ENCODE results near the gene SDF2L1.
A peak's percentile ranks its signal among the peaks of the same experiment; 100 is the strongest.

SDF2L1 gene

GRCh38 chr22:21622011-21622918 lies 19.8 kb upstream of the SDF2L1 start:
- DNase-seq: no peak

- no peak for DNase-seq
These were observed 19.0 kb upstream of the SDF2L1 start for GRCh38 chr22:21622919-21623647.

GRCh38 chr22:21623648-21623970 lies 18.5 kb upstream of the SDF2L1 start:
- DNase-seq: no peak

- no peak for DNase-seq
These were observed 17.8 kb upstream of the SDF2L1 start for GRCh38 chr22:21624120-21624879.

- DNase-seq: no peak
These were observed 17.0 kb upstream of the SDF2L1 start for GRCh38 chr22:21624880-21625791.

DNA sequence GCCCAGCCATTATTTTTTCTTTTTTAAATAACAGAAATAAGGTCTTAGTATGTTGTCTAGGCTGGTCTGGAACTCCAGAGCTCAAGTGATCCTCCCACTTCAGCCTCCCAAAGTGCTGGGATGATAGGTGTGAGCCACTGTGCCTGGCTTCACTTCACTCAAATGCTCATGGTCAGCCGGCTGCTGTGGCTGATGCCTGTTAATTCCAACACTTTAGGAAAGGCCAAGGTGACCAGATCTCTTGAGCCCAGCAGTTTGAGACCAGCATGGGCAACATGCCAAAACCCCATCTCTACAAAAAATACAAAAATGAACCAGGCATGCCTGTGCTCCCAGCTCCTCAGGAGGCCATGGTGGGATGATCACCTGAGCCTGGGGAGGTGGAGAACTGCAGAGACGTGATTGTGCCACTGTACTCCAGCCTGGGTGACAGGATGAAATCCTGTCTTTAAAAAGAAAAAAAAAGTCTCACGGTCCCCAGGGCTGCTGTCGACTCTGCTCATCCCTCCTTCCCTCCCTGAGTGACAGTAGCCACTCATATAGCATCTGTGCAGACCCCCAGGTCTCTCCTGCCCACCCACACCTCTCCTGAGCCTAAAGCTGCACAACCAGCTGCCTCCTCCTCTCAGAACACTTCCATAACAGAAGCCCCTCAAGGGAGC lies 15.9 kb upstream of the SDF2L1 start:
- no peak for DNase-seq

DNA sequence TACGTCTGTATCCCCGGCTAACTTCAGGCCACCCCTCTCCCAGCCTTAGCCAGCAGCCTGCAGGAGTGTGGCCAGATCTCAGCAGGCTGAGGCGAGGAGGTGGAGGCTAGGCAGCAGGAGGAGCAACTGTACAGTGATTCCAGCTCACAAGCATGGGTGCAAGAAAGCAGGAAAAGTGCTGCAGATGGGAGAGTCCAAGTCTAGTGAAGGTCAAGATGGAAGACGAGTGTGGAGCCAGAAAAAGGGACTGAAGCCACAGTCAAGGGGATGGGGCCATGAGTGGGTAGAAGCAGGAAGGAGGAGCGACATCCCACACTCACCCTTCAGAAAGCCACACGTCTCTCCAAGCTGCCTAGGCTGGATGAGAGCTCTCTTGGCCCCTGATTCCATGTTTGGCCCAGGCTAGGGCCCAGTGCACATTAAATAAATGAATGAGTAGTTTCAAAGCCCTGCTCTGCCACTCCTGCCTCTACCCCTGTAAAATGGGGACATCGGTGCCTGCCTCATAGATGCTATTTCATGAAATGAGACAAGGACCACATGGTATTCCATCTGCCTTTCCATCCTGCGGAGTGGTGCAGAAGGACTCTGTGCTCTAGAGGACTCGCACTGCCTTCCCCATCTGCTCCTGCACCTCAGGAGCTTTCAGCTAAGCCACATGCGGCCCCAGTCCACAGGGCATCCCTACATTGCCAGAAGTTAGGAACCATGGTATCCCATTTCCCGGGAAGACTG lies 15.2 kb upstream of the SDF2L1 start:
- no peak for DNase-seq

DNA sequence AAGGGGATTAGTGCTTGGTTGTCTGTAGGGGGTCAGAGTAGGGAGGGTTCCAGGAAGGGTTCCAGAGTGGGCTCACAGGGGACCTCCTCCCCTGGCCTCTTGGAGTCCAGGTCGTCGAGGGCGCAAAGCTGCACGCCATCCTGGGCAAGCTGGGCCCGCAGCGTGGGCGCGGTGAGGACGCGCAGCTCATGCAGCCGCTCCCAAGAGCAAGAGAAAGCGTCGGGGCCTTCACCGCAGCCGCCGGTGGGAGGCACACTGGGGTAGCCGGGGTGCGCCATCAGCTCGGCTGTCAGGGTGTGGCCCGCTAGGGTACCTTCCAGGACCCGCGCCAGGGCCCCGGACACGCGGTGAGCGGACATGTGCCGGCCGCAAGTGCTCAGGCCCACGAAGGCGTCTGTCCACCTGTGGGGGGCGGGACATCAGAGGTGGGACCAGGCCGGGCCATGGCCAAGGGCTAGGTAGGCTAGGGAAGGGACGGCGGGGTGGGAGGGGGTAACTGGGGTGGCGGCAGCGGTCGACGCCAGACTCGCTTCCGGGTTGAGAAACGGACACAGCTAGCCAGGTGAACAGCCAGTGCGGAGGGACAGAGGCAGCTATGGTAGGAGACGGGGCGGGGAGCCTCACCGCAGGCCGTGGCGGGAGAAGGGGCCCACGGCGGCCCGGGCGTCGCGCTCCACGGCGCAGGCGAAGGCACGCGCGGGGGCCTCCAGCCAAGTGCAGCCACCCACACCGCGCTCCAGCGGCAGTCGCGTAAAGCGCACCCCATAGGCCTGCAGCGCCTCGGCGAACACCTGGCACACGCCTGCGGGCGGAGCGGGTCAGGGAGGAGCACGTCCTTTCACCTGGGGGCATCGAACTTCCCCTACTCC lies 13.5 kb upstream of the SDF2L1 start:
- DNase-seq: no peak

DNA sequence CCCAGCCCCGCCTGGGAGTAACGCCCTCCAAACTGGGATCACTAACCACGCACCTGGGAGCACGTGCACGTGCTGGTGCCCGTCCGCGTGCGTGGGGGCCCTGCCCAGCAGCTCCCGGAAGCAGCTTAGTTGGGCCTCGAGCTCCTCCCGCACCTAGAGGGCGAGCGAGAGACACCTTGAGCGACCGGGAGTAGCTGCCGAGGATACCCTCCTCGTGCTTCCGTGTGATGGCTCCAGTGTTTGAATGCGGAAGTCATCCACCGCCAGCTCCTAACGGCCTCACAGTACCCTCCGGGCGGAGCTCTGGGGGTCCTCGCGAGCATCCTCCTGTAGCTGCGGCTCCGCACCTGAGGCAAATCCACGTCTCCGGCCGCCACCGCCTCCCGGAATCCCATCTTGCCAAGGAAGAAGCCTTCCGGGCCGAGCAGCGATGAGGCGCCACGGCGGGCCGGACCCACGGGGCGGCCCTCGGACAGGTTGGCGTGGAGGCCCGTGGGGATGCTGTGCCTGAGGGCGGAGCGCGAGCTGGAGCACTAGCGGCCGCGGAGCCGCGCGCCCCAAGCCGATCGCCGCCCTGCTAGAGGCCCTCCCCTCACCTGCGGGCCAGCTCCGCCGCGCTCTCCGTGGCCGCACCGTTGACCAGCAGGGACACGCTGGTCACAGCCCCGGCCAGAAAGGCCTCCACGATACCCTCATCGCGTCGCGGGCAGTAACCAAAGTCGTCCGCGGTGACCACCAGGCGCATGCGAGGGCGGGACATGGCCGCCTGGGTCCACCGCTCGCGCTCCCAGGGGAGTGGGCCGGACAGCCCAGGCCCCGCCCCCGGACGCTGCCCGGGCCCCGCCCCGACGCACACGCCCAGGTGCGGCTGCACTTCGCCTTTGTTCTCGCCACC lies 12.6 kb upstream of the SDF2L1 start, which contains the start of gene YDJC:
TSS of gene YDJC (minus strand) at position 768 of the 895 bp plus-strand sequence. CDS start at position 760, 8 bp downstream.
- DNase-seq: peak; percentile 92

- DNase-seq: no peak
These were observed 11.1 kb upstream of the SDF2L1 start for GRCh38 chr22:21631025-21631424.

DNA sequence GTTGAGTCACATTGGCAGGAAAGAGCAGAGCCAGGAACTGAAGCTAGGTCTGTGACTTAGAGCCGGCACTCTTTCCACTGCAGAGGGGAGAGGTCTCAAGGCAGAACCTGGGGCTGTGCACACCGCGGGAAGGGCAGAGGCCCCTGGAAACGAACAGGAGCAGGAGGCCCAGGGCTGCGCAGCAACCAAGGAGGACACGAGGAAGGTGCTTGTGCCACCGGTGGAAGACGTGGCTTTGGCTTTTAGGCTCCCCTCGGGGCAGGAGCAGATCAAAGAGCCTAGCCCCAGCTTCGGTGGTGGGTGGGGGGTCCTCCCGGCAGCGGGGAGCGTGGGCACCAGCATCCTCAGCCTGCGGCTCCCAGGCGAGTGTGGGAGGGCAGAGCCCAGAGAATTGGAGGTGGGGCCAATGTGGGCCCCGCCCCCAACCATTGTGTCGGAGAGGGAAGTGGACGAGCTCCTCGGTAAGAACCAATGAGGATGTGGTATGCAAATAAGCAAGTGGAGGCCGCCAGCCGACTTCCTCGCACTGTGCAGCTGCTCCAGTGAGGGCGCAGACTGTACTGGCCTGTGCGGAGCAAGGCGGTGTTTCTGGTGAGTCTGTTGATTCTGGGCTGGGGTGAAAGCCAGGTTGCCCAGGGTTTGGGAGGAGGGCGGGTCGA lies 9.7 kb upstream of the SDF2L1 start, which contains the start of gene CCDC116:
TSS of gene CCDC116 (plus strand) at position 524 of the 659 bp plus-strand sequence. CDS start 422 bp downstream, outside the sequence.
- DNase-seq: peak; percentile 56

DNA sequence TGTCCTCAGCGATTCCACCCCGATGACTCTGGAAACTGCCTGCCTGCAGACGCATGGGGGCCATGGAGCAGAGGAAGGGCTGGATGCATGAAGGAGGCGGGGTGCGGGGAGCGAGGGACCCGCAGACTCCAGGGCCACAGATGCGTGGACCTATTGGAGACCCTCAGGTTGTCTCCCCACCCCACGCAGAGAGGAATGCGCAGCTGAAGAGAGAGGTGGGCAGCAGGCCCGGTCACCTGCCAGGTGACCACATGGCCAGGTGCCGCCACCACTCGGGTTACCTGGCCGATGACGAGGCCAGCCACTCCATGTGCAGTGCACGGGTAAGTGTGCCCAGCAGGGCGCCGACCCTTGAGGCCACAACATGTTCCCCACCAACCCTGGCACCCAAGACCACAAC lies 9.2 kb upstream of the SDF2L1 start:
- no peak for DNase-seq

- DNase-seq: no peak
These were observed 8.6 kb upstream of the SDF2L1 start for GRCh38 chr22:21633481-21633880.

GRCh38 chr22:21634081-21634480 lies 8.0 kb upstream of the SDF2L1 start:
- no peak for DNase-seq

GRCh38 chr22:21634844-21635243 lies 7.3 kb upstream of the SDF2L1 start:
- DNase-seq: no peak

GRCh38 chr22:21635771-21636510 lies 6.2 kb upstream of the SDF2L1 start:
- DNase-seq: no peak

GRCh38 chr22:21636629-21637218 lies 5.4 kb upstream of the SDF2L1 start:
- no peak for DNase-seq
